KMS-11 (cell line): ENCODE results near the gene FAM222A.

Experiments
- H2AFZ ChIP-seq: fragments of 200-600 bp; sonication (generic); 2 replicates; pipeline ENCODE4 v1.6.1; 2016; ENCODE audit warnings: antibody characterized with exemption, mixed run types, low read depth
- H3K27ac ChIP-seq: fragments of 200-600 bp; sonication (generic); 2 replicates; pipeline ENCODE4 v1.6.1; 2016; ENCODE audit warnings: mild to moderate bottlenecking, mixed run types
- H3K27me3 ChIP-seq: fragments of 200-600 bp; sonication (generic); 2 replicates; pipeline ENCODE4 v1.6.1; 2017; ENCODE audit warnings: mild to moderate bottlenecking, low read depth, mixed run types, moderate library complexity; ENCODE audit not compliant: insufficient read depth
- H3K36me3 ChIP-seq: fragments of 200-600 bp; sonication (generic); 2 replicates; pipeline ENCODE4 v1.6.1; 2017; ENCODE audit warnings: mild to moderate bottlenecking, mixed run types; ENCODE audit not compliant: insufficient read depth
- H3K4me1 ChIP-seq: fragments of 200-600 bp; sonication (generic); 2 replicates; pipeline ENCODE4 v1.6.1; 2016; ENCODE audit warnings: mild to moderate bottlenecking, low read depth, mixed run types; ENCODE audit not compliant: poor library complexity, severe bottlenecking
- H3K4me2 ChIP-seq: fragments of 200-600 bp; sonication (generic); 2 replicates; pipeline ENCODE4 v1.7.0; 2016; ENCODE audit warnings: mild to moderate bottlenecking, mixed run types
- H3K4me3 ChIP-seq: fragments of 200-600 bp; sonication (generic); IDR thresholded peaks from 2 replicates; pipeline ENCODE4 v1.6.1; 2017; ENCODE audit warnings: low read depth, low read length, mixed read lengths; ENCODE audit not compliant: insufficient read depth
- H3K79me2 ChIP-seq: fragments of 200-600 bp; sonication (generic); 2 replicates; pipeline ENCODE4 v1.6.1; 2016; ENCODE audit warnings: low read depth, mixed run types; ENCODE audit not compliant: insufficient read depth
- H3K9ac ChIP-seq: fragments of 200-600 bp; sonication (generic); 2 replicates; pipeline ENCODE4 v1.6.1; 2016; ENCODE audit warnings: mild to moderate bottlenecking, mixed run types
- H4K20me1 ChIP-seq: fragments of 200-600 bp; sonication (generic); 2 replicates; pipeline ENCODE4 v1.6.1; 2016; ENCODE audit warnings: mild to moderate bottlenecking, mixed run types; ENCODE audit not compliant: insufficient read depth
- CTCF ChIP-seq: fragments of 200-600 bp; sonication (generic); conservative IDR thresholded peaks from 2 replicates; pipeline ENCODE4 v1.6.1; 2017; ENCODE audit warnings: low read depth, mild to moderate bottlenecking, antibody characterized with exemption, low read length, moderate library complexity, mixed read lengths

FAM222A gene

GRCh38 chr12:109807954-109808643 is 94.5 kb downstream of the FAM222A start:
- Histone ChIP-seq H3K4me2 (no peak overlapping the region), H2AFZ (no peak overlapping the region), H3K27me3 (no peaks in the 10 kb centered on the region), H3K4me1 (no peaks in the 10 kb centered on the region), H3K27ac (no peak overlapping the region), H3K9ac (no peak overlapping the region), H3K4me3 (no peak overlapping the region), H4K20me1 (no peaks in the 10 kb centered on the region), H3K79me2 (no peaks in the 10 kb centered on the region), H3K36me3 (no peaks in the 10 kb centered on the region)
- no peak for TF ChIP-seq CTCF

DNA sequence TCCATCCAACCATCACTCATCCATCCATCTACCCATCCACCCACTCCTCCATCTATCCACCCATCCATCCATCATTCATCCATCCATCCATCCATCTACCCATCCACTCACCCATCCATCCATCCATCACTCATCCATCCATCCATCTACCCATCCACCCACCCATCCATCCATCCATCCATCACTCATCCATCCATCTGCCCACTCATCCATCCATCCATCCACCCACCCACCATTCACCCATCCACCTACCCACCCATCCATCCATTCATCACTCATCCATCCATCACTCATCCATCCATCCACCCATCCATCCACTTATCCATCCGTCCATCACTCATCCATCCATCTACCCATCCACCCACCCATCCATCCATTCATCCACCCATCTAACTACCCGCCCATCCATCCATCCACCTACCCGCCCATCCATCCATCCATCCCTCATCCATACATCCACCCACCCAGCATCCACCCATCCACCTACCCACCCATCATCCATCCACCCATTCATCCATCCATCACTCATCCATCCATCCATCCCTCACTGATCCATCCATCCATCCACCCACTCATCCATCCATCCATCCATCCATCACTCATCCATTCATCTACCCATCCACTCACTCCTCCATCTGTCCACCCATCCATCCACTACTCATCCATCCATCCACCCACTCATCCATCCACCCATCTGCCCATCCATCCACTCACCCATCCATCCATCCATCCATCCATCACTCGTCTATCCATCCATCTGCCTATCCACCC is 95.4 kb downstream of the FAM222A start:
- H3K4me3 ChIP-seq: no peak overlapping the region
- H3K27me3 ChIP-seq: no peaks in the 10 kb centered on the region
- no peak for TF ChIP-seq CTCF
- H3K9ac ChIP-seq: no peak overlapping the region
- H2AFZ ChIP-seq: no peak overlapping the region
- no peak overlapping the region for H3K27ac ChIP-seq
- H3K4me2 ChIP-seq: no peak overlapping the region
- H3K36me3 ChIP-seq: no peaks in the 10 kb centered on the region
- no peaks in the 10 kb centered on the region for H3K4me1 ChIP-seq
- H4K20me1 ChIP-seq: no peaks in the 10 kb centered on the region
- H3K79me2 ChIP-seq: no peaks in the 10 kb centered on the region

- no peaks in the 10 kb centered on the region for H3K27me3 ChIP-seq
- no peak overlapping the region for H3K4me3 ChIP-seq
- no peaks in the 10 kb centered on the region for H4K20me1 ChIP-seq
- TF ChIP-seq CTCF: no peak
- no peak overlapping the region for H2AFZ ChIP-seq
- no peak overlapping the region for H3K4me2 ChIP-seq
- no peaks in the 10 kb centered on the region for H3K4me1 ChIP-seq
- H3K36me3 ChIP-seq: no peaks in the 10 kb centered on the region
- H3K27ac ChIP-seq: no peak overlapping the region
- H3K9ac ChIP-seq: no peak overlapping the region
- H3K79me2 ChIP-seq: no peaks in the 10 kb centered on the region
Measured at GRCh38 chr12:109810954-109811623, 97.5 kb downstream of the FAM222A start.

- Histone ChIP-seq H4K20me1 (no peaks in the 10 kb centered on the region), H3K27ac (no peak overlapping the region), H3K79me2 (no peaks in the 10 kb centered on the region), H3K36me3 (no peaks in the 10 kb centered on the region), H2AFZ (no peak overlapping the region), H3K9ac (no peak overlapping the region), H3K4me2 (no peak overlapping the region), H3K4me3 (no peak overlapping the region), H3K27me3 (no peaks in the 10 kb centered on the region), H3K4me1 (no peaks in the 10 kb centered on the region)
- no peak for TF ChIP-seq CTCF
Measured at GRCh38 chr12:109811624-109811995, 98.0 kb downstream of the FAM222A start.
